Nephron progenitor cell (in vitro differentiated cells): Measurements from ENCODE around the gene PPIB.

ENCODE experiments used
- DNase-seq: peaks from one replicate; pipeline ENCODE4 v3.0.0; 2021
- H3K27ac Mint-ChIP-seq: 2 replicates; pipeline ENCODE4 v1.8.0; 2021; ENCODE audit warnings: mild to moderate bottlenecking, moderate library complexity, mixed read lengths
- H3K27me3 Mint-ChIP-seq: 2 replicates; pipeline ENCODE4 v1.8.0; 2021; ENCODE audit warnings: mild to moderate bottlenecking, low read depth, mixed read lengths; ENCODE audit not compliant: poor library complexity
- H3K36me3 Mint-ChIP-seq: 2 replicates; pipeline ENCODE4 v1.8.0; 2021; ENCODE audit warnings: low read depth, mixed read lengths
- H3K4me1 Mint-ChIP-seq: 2 replicates; pipeline ENCODE4 v1.8.0; 2021; ENCODE audit warnings: mixed read lengths
- H3K4me3 Mint-ChIP-seq: 2 replicates; pipeline ENCODE4 v1.8.0; 2021; ENCODE audit warnings: mild to moderate bottlenecking, moderate library complexity, mixed read lengths
- H3K9me3 Mint-ChIP-seq: 2 replicates; pipeline ENCODE4 v1.8.0; 2021; ENCODE audit warnings: mild to moderate bottlenecking, moderate library complexity, mixed read lengths
- CTCF ChIP-seq: fragments of 200-600 bp; sonication (generic); IDR thresholded peaks from 2 replicates; pipeline ENCODE4 v1.5.0; 2021; ENCODE audit warnings: antibody characterized with exemption

PPIB gene

GRCh38 chr15:64197425-64197824, 34.6 kb upstream of the PPIB start:
- no peak for DNase-seq
- no peak overlapping the region for H3K27ac Mint-ChIP-seq
- TF ChIP-seq CTCF = no peak
- no peaks in the 10 kb centered on the region for H3K9me3 Mint-ChIP-seq
- H3K36me3 Mint-ChIP-seq = peaks cover 60% of the 10 kb centered on the region
- no peaks in the 10 kb centered on the region for H3K4me1 Mint-ChIP-seq
- H3K27me3 Mint-ChIP-seq = no peaks in the 10 kb centered on the region
- no peak overlapping the region for H3K4me3 Mint-ChIP-seq

DNA sequence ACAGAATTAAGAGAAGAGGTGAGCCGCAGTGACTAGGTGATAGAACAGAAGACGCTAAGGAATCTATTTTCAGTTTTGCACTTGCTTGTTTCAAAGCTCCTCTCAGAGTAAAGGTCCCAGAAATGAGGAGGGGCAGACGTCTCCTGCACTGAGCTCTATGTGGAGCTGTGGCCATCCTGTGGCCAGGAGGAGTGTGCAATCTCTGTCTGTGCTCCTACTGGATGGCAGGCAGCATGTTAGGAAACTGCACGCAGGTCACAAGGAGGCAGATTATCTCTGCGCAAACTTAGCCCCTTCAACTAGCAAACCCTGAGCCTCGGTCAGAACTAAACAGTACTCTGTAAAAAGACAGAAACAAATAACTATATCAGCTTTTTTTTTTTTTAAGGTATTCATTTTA, 31.1 kb upstream of the PPIB start:
- no peak for TF ChIP-seq CTCF
- Mint-ChIP-seq H3K27me3 (no peaks in the 10 kb centered on the region), H3K36me3 (peaks cover 51% of the 10 kb centered on the region), H3K4me1 (no peaks in the 10 kb centered on the region), H3K27ac (peak overlapping the region; percentile 86), H3K4me3 (no peak overlapping the region), H3K9me3 (no peaks in the 10 kb centered on the region)
- no peak for DNase-seq

- Mint-ChIP-seq H3K36me3 (peaks cover 52% of the 10 kb centered on the region), H3K27ac (no peak overlapping the region), H3K9me3 (no peaks in the 10 kb centered on the region), H3K4me3 (no peak overlapping the region), H3K27me3 (no peaks in the 10 kb centered on the region), H3K4me1 (no peaks in the 10 kb centered on the region)
- no peak for DNase-seq
- TF ChIP-seq CTCF = no peak
These were observed 29.4 kb upstream of the PPIB start for GRCh38 chr15:64191971-64192830.

GRCh38 chr15:64187396-64188191, 24.8 kb upstream of the PPIB start:
- no peaks in the 10 kb centered on the region for H3K4me1 Mint-ChIP-seq
- no peak for TF ChIP-seq CTCF
- no peaks in the 10 kb centered on the region for H3K9me3 Mint-ChIP-seq
- H3K36me3 Mint-ChIP-seq = peaks cover 34% of the 10 kb centered on the region
- peak overlapping the region; percentile 19 for H3K27ac Mint-ChIP-seq
- H3K27me3 Mint-ChIP-seq = no peaks in the 10 kb centered on the region
- no peak for DNase-seq
- H3K4me3 Mint-ChIP-seq = no peak overlapping the region

DNA sequence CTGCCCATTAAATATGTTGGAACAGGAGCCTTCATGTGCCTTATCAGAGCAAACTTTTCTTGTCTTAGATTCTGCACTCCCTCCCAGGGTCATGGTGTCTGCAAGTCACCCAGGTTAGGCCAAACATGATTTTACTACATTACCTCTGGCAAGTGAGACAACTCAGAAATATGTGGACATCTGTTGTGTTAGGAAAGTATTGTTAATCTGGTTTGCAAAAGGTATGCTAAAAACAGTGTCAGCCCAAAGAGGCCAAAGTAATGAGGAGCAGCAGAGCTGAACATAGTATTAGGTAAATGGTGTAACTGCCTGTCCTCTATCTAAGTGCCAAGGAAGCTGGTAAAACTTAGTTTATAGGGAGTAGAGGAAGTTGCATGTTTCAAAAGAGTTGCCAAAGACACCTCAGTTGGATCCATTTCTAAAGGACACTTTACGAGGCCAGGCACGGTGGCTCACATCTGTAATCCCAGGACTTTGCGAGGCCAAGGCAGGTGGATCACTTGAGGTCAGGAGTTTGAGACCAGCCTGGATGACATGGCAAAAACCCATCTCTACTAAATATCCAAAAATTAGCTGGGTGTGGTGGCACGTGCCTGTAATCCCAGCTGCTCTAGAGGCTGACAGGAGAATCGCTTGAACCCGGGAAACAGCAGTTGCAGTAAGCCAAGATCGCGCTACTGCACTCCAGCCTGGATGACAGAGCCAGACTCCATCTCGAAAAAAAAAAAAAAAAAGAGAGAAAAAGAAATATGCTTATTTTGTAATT, 22.5 kb upstream of the PPIB start:
- DNase-seq = no peak
- H3K9me3 Mint-ChIP-seq = no peaks in the 10 kb centered on the region
- no peak overlapping the region for H3K4me3 Mint-ChIP-seq
- peaks cover 14% of the 10 kb centered on the region for H3K4me1 Mint-ChIP-seq
- peaks cover 34% of the 10 kb centered on the region for H3K36me3 Mint-ChIP-seq
- no peak for TF ChIP-seq CTCF
- no peaks in the 10 kb centered on the region for H3K27me3 Mint-ChIP-seq
- no peak overlapping the region for H3K27ac Mint-ChIP-seq
